ENCODE measurements around the gene FAM110D.

GRCh38 chr1:26145960-26146294, 13.0 kb upstream of the FAM110D start:
- TF ChIP-seq REST (IDR thresholded peaks at IDR 0.05; ENCODE audit: unreplicated experiment) (no peak), CTCF (conservative IDR thresholded peaks at IDR 0.05; ENCODE audit: low read depth in 2 of 2) (no peak), POLR2AphosphoS5 (IDR thresholded peaks at IDR 0.05; ENCODE audit: low read depth) (no peak), EZH2phosphoT487 (IDR thresholded peaks at IDR 0.05; ENCODE audit: unreplicated experiment) (no peak), JUNB (IDR thresholded peaks at IDR 0.05; ENCODE audit: unreplicated experiment) (no peak), EZH2 (IDR thresholded peaks at IDR 0.05; ENCODE audit: low read depth, unreplicated experiment) (no peak), ZNF114 (CRISPR knock-in tag; IDR thresholded peaks at IDR 0.05) (no peak)
